K562 (cell line): ENCODE results near the gene ALKBH3.

Experiments used
- HDAC1 ChIP-seq, 2 experiments: fragments of 450-650 bp; IDR thresholded peaks; 2 replicates each; pipeline ENCODE4 v1.6.1; 2016 to 2017; ENCODE audit warnings: inconsistent platforms in 1 of 2, mild to moderate bottlenecking in 1 of 2, moderate library complexity in 1 of 2
- KDM5B ChIP-seq: fragments of 200-600 bp; sonication (generic); IDR thresholded peaks from 2 replicates; pipeline ENCODE4 v1.6.1; 2012; ENCODE audit warnings: low read depth, mild to moderate bottlenecking, moderate library complexity, low read length, control low read depth, inconsistent platforms; ENCODE audit not compliant: insufficient replicate concordance
- KLF13 ChIP-seq: fragments of 450-650 bp; IDR thresholded peaks from 2 replicates; pipeline ENCODE4 v1.6.1; 2016; ENCODE audit warnings: missing genetic modification characterization, low read depth, mild to moderate bottlenecking, missing compliant biosample characterization, moderate library complexity, borderline replicate concordance
- SP1 ChIP-seq: sonication (generic); formaldehyde crosslinking; IDR thresholded peaks from 2 replicates; pipeline ENCODE4 v1.8.1; 2022; ENCODE audit warnings: mild to moderate bottlenecking, missing genetic modification reagents
- ZBTB40 ChIP-seq, 2 experiments: fragments of 450-650 bp in 1 of 2; sonication (generic) in 1 of 2; formaldehyde crosslinking in 1 of 2; IDR thresholded peaks; 2 replicates each; pipeline versions ENCODE4 v1.7.1 to v1.9.0; 2016 to 2022; ENCODE audit warnings: inconsistent platforms in 1 of 2, mild to moderate bottlenecking in 1 of 2, missing genetic modification reagents in 1 of 2
- ZNF277 ChIP-seq: fragments of 250-450 bp; sonication (Bioruptor Pico); IDR thresholded peaks from 2 replicates; pipeline ENCODE4 v1.8.0; 2022; ENCODE audit warnings: inconsistent platforms, mild to moderate bottlenecking, moderate library complexity, borderline replicate concordance

- TF ChIP-seq ZNF277 (CRISPR knock-in tag): no peak
- no peak for TF ChIP-seq KDM5B
- TF ChIP-seq HDAC1 (IDR thresholded peaks at IDR 0.05): no peak
- TF ChIP-seq KLF13 (tag): no peak
- TF ChIP-seq ZBTB40 (IDR thresholded peaks at IDR 0.05): no peak
- TF ChIP-seq ZBTB40 (CRISPR knock-in tag; IDR thresholded peaks at IDR 0.05): no peak
- TF ChIP-seq SP1 (CRISPR knock-in tag): no peak
These were observed 44.7 kb downstream of the ALKBH3 start for GRCh38 chr11:43925063-43925931.
